Brain pericyte (primary cell): Measurements from ENCODE around the gene C19orf18.
"Not testable (repeated sequence)": the region's sequence is repeated elsewhere in the genome, so short reads cannot be mapped to it uniquely, and the experiment has no call there.

Experiments used
- DNase-seq: peaks from one replicate; pipeline ENCODE4 v3.0.0-alpha.2; 2012; ENCODE audit warnings: low read depth, low spot score

C19orf18 gene

DNA sequence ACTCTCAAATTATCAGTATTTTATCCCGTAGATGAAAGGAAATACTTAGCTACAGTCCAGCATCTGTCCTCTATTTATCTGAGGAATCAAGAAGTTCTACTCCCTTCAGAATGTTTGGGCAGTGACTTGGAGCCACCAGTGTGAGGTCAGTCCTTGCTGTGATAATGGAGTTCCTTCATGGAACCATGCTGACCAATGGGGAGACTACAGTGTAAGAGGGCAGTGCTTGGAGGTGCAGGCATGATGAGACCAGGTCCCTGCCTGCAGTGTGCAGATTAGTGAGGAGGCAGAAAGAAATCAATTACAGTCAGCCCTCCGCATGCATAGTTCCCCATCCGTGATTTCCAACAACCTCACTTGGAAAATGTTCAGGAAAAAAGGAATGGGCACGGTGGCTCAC, at the start of gene C19orf18:
Gene C19orf18, minus strand, starts transcription at position 101 of the 400 bp plus-strand sequence. CDS start 102 bp downstream, outside the sequence.
- no peak for DNase-seq

GRCh38 chr19:58022283-58022660, 47.9 kb upstream of the C19orf18 start:
- no peak for DNase-seq

DNA sequence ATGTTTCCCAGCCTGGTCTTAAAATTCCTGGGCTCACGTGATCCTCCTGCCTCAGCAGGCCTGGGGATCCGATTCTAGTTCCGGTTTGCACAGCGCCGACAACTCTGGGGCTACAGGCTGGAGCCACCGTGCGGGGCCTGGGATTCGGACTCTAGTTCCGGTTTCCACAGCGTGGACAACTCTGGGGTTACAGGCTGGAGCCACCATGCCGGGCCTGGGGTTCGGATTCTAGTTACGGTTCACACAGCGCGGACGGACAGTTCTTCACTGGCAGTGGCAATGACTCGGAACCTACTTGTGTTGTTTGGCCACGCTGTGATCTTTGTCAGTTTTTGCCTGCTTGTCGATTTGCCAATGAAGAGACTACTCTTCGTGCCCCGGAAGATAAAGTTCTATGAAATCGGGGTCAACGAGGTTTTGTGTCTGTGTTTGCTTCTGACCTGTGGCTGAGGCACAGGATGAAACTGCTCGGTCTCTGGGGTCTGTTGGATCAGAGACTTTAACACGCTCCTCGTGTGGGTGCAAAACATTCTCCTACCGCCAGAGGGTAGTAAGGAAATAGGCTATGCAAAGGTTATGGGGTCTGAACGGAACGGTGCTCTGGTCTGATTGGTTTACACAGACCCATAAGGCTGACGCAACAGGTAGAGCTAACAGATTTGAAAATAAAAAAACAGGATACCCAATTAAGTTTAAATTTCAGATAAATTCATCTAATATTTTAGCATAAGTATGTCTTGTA, 47.4 kb upstream of the C19orf18 start:
- no peak for DNase-seq

DNA sequence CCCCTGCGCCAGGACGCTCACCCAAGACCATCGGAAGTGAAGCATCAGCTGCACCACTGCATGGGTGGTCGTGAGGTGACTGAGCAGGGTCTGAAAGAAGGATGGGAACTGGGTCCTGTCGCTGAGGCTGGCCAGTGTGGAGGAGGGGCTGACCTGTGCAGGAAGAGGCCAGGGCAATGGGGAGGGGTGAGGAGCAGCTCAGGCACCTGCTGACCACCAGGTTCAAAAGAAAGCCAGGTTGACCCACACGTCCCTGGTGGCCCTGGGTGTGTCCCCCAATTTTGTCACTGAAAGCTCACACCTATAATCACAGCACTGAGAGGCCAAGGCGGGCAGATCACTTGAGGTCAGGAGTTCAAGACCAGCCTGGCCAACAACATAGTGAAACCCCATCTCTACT, 45.8 kb upstream of the C19orf18 start:
- no peak for DNase-seq

DNA sequence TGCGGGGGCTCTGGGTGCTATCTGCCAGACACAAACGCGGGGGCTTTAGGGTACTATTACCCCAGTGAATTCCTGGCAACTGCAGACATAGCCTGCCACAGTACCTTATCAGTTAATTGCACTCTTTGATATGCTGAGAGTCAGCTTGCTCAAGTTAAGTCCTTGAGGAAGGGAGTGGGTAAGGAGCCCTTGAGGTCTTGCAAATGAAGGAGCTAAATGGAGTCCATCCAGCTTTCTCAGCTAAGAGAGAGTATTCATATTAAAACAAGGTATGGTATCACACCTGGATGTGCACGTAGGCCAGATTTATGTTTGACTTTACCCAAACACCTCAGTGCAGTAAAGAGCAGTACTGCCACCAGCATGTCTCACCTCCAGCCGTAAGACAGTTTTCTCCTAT, 39.8 kb upstream of the C19orf18 start:
- no peak for DNase-seq

DNA sequence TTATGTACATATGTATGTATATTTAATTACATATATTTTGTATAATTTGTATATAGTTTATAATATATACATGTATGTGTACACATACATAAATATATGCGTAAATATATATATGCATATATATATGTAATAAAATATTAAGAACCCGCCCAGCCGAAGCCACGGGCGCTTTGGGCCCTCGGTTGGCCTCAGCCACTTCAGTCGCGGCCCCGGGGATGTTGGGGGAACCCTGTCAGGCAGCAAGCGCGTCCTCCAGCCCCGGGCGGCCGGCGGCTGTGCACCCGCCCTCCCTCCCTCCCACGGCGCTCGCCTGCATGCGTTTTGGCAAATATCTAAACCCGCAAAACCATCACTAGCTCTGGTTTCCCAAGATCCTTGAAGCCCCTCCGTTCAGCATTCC, 36.2 kb upstream of the C19orf18 start:
- DNase-seq, result no peak

DNA sequence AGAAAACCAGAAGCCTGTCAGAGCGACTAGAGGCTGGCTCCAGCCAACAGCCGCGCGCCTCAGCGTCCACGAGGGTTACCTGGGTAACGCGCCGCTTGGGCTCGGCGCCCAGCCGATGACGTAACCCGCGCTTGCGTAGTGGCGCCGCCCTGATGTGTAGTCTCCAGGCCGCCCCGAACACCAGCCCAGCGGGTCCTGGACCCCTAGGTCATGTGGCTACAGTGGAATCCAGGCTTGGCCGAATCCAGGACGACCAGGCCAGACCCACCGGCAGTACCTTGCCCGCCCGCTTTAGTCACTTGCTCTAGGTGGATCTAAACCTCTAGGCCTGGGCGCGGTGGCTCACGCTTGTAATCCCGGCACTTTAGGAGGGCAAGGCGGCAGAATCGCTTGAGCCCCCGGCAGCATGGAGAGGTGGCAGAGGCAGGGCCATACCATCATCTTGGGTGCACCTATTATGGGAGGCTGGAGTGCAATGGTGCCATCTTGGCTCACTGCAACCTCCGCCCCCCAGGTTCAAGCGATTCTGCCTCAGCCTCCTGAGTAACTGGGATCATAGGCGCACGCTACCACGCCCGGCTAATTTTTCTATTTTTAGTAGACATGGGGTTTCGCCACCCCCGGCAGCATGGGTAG, 35.5 kb upstream of the C19orf18 start:
- DNase-seq, result peak; percentile 41

DNA sequence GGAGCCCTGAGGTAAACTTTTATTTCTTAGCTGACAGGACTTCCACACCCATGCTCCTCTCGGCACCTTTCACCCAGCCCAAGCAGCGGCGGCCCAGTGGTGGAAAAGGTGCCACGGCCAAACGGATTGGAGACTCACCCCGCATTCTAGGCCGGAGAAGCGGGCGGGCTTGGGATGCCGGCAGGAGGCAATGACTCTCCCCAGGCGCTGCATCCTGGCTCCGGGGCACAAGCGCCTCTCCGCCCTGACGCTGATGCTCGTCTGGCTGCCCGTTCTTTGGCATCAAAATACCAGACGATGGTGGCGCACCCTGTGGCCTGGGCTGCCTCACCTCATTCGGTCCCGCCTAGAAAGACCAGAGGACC, 34.9 kb upstream of the C19orf18 start:
- DNase-seq, result no peak

GRCh38 chr19:58008877-58009276, 34.5 kb upstream of the C19orf18 start:
- not testable (repeated sequence) for DNase-seq

DNA sequence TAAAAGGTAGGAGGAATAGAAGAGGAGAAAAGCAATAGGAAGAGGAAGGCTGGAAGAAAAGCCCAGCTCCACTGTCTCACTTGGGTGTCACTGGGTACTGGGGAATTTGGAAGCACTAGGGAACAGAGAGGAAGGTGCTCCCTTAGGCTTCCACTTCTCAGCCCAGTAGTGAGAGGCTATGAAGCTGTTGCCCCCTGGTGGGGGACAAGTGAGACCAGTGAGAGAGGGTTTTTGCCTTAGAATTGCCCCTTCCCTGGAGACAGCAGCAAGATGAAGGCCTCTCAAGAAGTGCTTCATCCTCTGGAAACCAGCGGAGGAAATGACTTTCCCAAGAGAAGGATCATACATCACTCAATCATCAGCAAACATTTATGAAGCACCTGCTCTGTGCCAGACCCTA, 33.0 kb upstream of the C19orf18 start:
- no peak for DNase-seq

- no peak for DNase-seq
Observed at GRCh38 chr19:58003174-58003828, 29.0 kb upstream of the C19orf18 start.

GRCh38 chr19:58002384-58003173, 28.2 kb upstream of the C19orf18 start, which contains the start of gene ZNF606:
Gene ZNF606 (minus strand): TSS chr19:58002820. CDS start chr19:58001319, 1,501 bp downstream.
- DNase-seq, result peak; percentile 48

DNA sequence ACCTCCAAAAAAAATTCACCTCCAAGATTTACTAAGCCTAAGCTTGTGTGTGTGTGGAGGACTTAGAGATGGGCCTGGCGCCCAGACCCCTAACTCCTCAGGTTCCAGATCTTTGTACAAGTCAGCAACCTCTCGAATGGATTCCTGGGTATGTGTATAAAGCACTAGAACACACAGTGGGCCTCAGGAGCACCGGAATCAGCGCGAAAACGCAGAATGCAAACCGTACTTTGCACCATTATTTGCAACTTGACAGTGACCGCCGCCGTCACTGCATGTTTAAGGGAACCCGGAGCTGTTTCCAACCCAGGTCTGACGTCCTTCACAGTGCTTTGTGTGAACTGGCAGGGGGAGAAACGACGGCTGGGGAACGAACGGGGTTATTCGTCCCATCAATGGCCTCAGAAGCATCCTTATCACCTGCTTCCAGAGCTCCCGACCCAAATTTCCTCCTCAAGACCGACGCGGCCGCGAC, 27.6 kb upstream of the C19orf18 start:
- no peak for DNase-seq

GRCh38 chr19:58000677-58001076, 26.3 kb upstream of the C19orf18 start:
- DNase-seq, result no peak

DNA sequence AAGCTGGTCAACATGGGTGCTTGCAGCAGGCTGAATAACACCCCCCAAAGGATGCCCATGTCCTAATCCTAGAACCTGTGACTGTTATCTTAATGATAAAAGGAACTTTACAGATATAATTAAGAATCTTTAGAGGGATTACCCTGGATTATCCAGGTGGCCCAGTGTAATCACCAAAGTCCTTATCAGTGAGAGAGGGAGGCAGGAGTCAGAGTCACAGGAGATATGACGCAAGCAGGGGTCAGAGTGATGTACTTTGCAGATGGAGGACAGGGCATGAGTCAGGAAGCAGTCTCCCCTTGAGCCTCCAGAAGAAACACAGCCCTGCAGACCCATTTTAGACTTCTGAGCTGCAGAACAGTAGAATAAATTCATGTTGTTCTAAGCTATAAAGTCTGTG, 18.5 kb upstream of the C19orf18 start:
- no peak for DNase-seq

GRCh38 chr19:57978586-57979289, 4.4 kb upstream of the C19orf18 start:
- no peak for DNase-seq

- DNase-seq, result no peak
Observed at GRCh38 chr19:57964761-57965160, 9.6 kb downstream of the C19orf18 start.

DNA sequence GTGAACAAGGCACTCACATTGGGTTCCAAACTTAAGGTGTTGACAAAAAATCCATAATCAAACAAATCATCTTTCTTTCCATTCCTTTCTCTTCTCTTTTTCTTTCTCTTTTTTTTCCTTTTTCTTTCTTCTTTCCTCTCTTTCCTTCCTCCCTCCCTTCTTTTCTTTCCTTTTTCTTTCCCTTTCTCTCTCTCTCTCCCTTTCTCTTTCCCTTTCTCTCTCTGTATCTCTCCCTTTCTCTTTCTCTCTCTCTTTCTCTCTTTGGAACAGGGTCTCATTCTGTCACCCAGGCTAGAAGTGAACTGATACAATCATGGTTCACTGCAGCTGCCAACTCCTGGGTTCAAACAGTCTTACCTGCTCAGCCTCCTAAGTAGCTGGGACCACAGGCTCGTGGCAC, 12.5 kb downstream of the C19orf18 start:
- DNase-seq, result no peak

GRCh38 chr19:57954996-57955395, 19.3 kb downstream of the C19orf18 start:
- DNase-seq, result no peak

DNA sequence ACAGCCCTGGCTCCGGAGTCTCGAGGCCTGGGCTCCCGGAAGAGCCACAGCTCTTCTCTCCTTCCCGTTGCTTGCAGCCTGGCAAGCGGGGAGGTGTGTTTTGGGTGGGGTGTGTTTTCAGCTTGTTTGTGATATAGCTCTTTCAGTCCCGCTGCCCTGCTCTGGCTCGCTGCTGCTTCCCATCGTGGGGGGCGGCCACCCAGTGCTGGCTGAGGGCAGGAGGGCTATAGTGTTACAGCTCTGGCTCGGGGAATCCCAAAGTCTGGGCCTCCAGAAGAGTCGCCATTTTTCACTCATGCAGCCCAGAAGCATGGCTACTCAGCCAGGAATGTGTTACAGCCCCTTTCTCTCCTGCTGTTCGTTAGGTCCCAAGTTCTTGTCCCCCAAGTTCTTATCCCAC, 24.6 kb downstream of the C19orf18 start:
- no peak for DNase-seq

DNA sequence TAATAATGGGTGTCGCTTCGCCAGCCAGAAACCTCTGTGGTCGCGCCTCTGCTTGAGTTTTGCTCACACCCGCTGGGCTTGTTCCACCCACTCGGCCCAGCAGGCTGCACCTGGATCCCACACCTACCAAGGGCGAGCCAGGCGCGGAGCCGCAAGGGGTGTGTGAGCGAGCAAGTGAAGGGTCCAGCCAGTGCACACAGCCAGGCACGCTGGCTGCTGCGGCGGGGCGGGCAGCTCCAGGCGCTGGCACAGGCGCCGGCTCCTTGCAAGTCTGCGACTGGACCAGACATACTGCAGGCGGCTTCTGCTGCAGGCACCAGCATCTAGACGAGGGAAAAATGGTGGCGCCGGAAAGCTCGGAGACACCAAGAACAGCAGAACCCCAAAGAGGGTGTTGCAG, 25.0 kb downstream of the C19orf18 start:
- no peak for DNase-seq
